Osteoblast (primary cell): ENCODE results near the gene KIF21B. TPM values are rescaled to one million over a fixed set of nuclear protein-coding genes. Genes with fewer than 3 reads are reported as not detected.

Experiments
- DNase-seq: peaks from one replicate; pipeline ENCODE4 v3.0.0; 2011; ENCODE audit warnings: low spot score, mixed read lengths; ENCODE audit not compliant: insufficient read length; ENCODE audit errors: missing footprints
- H2AFZ ChIP-seq: 2 replicates; pipeline ENCODE4 v1.6.0; 2011; ENCODE audit warnings: mild to moderate bottlenecking, low read length
- H3K27ac ChIP-seq: 2 replicates; pipeline ENCODE4 v1.5.1; 2011; ENCODE audit warnings: mild to moderate bottlenecking, low read depth, low read length, moderate library complexity
- H3K27me3 ChIP-seq: 2 replicates; pipeline ENCODE4 v1.6.0; 2012; ENCODE audit warnings: mild to moderate bottlenecking, control low read depth, inconsistent platforms, low read length, moderate library complexity; ENCODE audit not compliant: insufficient read depth
- H3K36me3 ChIP-seq: 2 replicates; pipeline ENCODE4 v1.5.1; 2011; ENCODE audit warnings: mild to moderate bottlenecking, low read length, control low read depth, moderate library complexity; ENCODE audit not compliant: insufficient read depth
- H3K4me1 ChIP-seq: 2 replicates; pipeline ENCODE4 v1.5.1; 2011; ENCODE audit warnings: mild to moderate bottlenecking, low read length, control low read depth, moderate library complexity; ENCODE audit not compliant: insufficient read depth
- H3K4me2 ChIP-seq: 2 replicates; pipeline ENCODE4 v1.6.0; 2011; ENCODE audit warnings: mild to moderate bottlenecking, low read length; ENCODE audit not compliant: insufficient read depth
- H3K4me3 ChIP-seq: fragments of 200-600 bp; sonication (generic); 3 replicates; pipeline ENCODE4 v1.5.1; 2012; ENCODE audit warnings: mild to moderate bottlenecking, low read length, inconsistent platforms; ENCODE audit not compliant: insufficient read depth
- H3K79me2 ChIP-seq: 2 replicates; pipeline ENCODE4 v1.6.0; 2012; ENCODE audit warnings: mild to moderate bottlenecking, low read length, control low read depth, inconsistent platforms; ENCODE audit not compliant: insufficient read depth
- H3K9me3 ChIP-seq: 2 replicates; pipeline ENCODE4 v1.5.1; 2011; ENCODE audit warnings: low read depth, low read length, control low read depth
- H4K20me1 ChIP-seq: 2 replicates; pipeline ENCODE4 v1.6.0; 2012; ENCODE audit warnings: mild to moderate bottlenecking, low read length, control low read depth; ENCODE audit not compliant: insufficient read depth
- CTCF ChIP-seq: IDR thresholded peaks from 2 replicates; pipeline ENCODE4 v1.5.1; 2011; ENCODE audit warnings: mild to moderate bottlenecking, low read depth, low read length, moderate library complexity; ENCODE audit errors: extremely low read depth
- total RNA-seq: library from RNA; depleted of rRNA; stranded (reverse); fragments of >200 nt; gene quantifications from 2 replicates; pipeline ENCODE4 v1.2.3, GENCODE V29; 2012

The KIF21B gene
- total RNA-seq, 1 donor: under 0.01 TPM

DNA sequence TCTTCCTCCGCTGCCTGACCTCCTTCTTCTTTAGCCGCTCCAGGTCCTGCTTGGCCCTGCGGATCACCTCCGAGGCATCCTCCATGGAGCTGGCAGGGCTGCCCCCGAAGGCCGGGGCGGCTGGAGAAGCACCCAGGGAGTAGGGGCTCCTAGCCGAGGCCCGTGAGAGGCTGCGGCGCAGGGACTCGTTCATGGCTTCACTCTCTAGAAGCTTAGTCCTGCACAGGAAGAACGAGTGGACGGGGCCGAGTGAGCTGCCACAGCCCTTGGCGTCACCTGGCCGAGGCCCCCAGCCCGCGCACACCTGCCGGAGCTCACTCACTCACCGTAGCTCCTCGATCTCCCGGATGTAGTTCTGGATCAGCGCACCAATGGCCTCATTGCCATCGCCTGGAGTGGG is 23.1 kb downstream of the KIF21B start:
- no peak overlapping the region for H3K4me3 ChIP-seq
- H3K27me3 ChIP-seq: no peaks in the 10 kb centered on the region
- no peak for DNase-seq
- no peak overlapping the region for H3K27ac ChIP-seq
- no peaks in the 10 kb centered on the region for H3K4me1 ChIP-seq
- no peak overlapping the region for H3K4me2 ChIP-seq
- no peak for TF ChIP-seq CTCF
- no peak overlapping the region for H2AFZ ChIP-seq
- no peaks in the 10 kb centered on the region for H3K9me3 ChIP-seq
- H4K20me1 ChIP-seq: no peaks in the 10 kb centered on the region
- H3K36me3 ChIP-seq: no peaks in the 10 kb centered on the region
- no peaks in the 10 kb centered on the region for H3K79me2 ChIP-seq

- no peaks in the 10 kb centered on the region for H3K4me1 ChIP-seq
- no peaks in the 10 kb centered on the region for H3K36me3 ChIP-seq
- no peaks in the 10 kb centered on the region for H4K20me1 ChIP-seq
- no peak overlapping the region for H2AFZ ChIP-seq
- no peak overlapping the region for H3K4me3 ChIP-seq
- no peak for DNase-seq
- H3K79me2 ChIP-seq: no peaks in the 10 kb centered on the region
- H3K27ac ChIP-seq: no peak overlapping the region
- H3K9me3 ChIP-seq: no peaks in the 10 kb centered on the region
- no peak overlapping the region for H3K4me2 ChIP-seq
- TF ChIP-seq CTCF: no peak
- no peaks in the 10 kb centered on the region for H3K27me3 ChIP-seq
Measured at GRCh38 chr1:200999667-201000066, 23.8 kb downstream of the KIF21B start.

DNA sequence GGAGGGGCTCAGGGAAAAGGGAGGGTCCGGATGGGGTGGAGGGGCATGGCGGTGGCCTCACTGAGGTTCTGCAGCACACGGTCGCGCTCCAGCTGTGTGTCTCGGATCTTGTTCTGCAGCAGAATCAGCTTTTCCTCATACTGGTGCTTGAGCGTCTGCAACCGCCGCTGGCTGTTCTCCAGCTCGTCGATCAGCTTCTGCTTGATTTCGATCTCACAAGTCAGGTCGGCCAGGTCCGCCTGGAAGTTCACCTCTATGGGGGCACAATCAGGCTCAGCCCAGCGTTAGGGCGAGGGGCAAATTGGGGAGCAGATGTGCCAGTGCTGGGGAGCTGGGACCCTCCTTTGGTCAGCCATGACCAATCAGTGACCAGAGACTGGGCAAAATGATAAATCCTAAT is 25.2 kb downstream of the KIF21B start:
- no peak for TF ChIP-seq CTCF

GRCh38 chr1:200992382-200993048 is 31.0 kb downstream of the KIF21B start:
- Histone ChIP-seq H3K27ac (no peak overlapping the region), H3K4me3 (no peak overlapping the region), H2AFZ (no peak overlapping the region), H3K36me3 (no peaks in the 10 kb centered on the region), H3K9me3 (no peaks in the 10 kb centered on the region), H3K4me1 (no peaks in the 10 kb centered on the region), H4K20me1 (no peaks in the 10 kb centered on the region), H3K79me2 (no peaks in the 10 kb centered on the region), H3K4me2 (no peak overlapping the region), H3K27me3 (no peaks in the 10 kb centered on the region)
- no peak for DNase-seq
- TF ChIP-seq CTCF: no peak

More for the DNA sequence above, 25.2 kb downstream of the KIF21B start:
- no peak overlapping the region for H3K4me2 ChIP-seq
- no peaks in the 10 kb centered on the region for H3K36me3 ChIP-seq
- no peaks in the 10 kb centered on the region for H3K4me1 ChIP-seq
- H3K4me3 ChIP-seq: no peak overlapping the region
- no peaks in the 10 kb centered on the region for H3K9me3 ChIP-seq
- H3K79me2 ChIP-seq: no peaks in the 10 kb centered on the region
- H3K27me3 ChIP-seq: no peaks in the 10 kb centered on the region
- no peak overlapping the region for H3K27ac ChIP-seq
- no peak overlapping the region for H2AFZ ChIP-seq
- no peak for DNase-seq
- no peaks in the 10 kb centered on the region for H4K20me1 ChIP-seq
